HG02642 (cell line): Measurements from ENCODE around the gene SPOCK1.
"Not testable (repeated sequence)": the region's sequence is repeated elsewhere in the genome, so short reads cannot be mapped to it uniquely, and the experiment has no call there.

ENCODE experiments used
- ATAC-seq: cut with Tn5 transposase; IDR thresholded peaks from one replicate; pipeline ENCODE4 v1.9.1; 2021; ENCODE audit warnings: mild to moderate bottlenecking; ENCODE audit not compliant: unreplicated experiment, poor library complexity

The SPOCK1 gene

GRCh38 chr5:137019229-137019628, 479.9 kb downstream of the SPOCK1 start:
- no peak for ATAC-seq

- no peak for ATAC-seq
Observed at GRCh38 chr5:137016783-137017324, 482.3 kb downstream of the SPOCK1 start.

- ATAC-seq = no peak
Observed at GRCh38 chr5:137015540-137016116, 483.5 kb downstream of the SPOCK1 start.

- no peak for ATAC-seq
Observed at GRCh38 chr5:137014731-137015130, 484.4 kb downstream of the SPOCK1 start.

- no peak for ATAC-seq
Observed at GRCh38 chr5:137010226-137010625, 488.9 kb downstream of the SPOCK1 start.

GRCh38 chr5:137004279-137004678, 494.8 kb downstream of the SPOCK1 start:
- ATAC-seq = no peak

GRCh38 chr5:137001026-137001569, 498.0 kb downstream of the SPOCK1 start:
- ATAC-seq = no peak

GRCh38 chr5:136999787-137000186, 499.3 kb downstream of the SPOCK1 start:
- no peak for ATAC-seq

- no peak for ATAC-seq
Observed at GRCh38 chr5:136998854-136999357, 500.2 kb downstream of the SPOCK1 start.

- no peak for ATAC-seq
Observed at GRCh38 chr5:136994154-136994553, 505.0 kb downstream of the SPOCK1 start.

- ATAC-seq = no peak
Observed at GRCh38 chr5:136992796-136993489, 506.2 kb downstream of the SPOCK1 start.

GRCh38 chr5:136985785-136986475, 513.2 kb downstream of the SPOCK1 start:
- ATAC-seq = no peak

GRCh38 chr5:136984772-136985446, 514.2 kb downstream of the SPOCK1 start:
- no peak for ATAC-seq

GRCh38 chr5:136981936-136982335, 517.2 kb downstream of the SPOCK1 start:
- ATAC-seq = no peak

- ATAC-seq = no peak
Observed at GRCh38 chr5:136979131-136979530, 520.0 kb downstream of the SPOCK1 start.

GRCh38 chr5:136963504-136963903, 535.6 kb downstream of the SPOCK1 start:
- ATAC-seq = no peak

- no peak for ATAC-seq
Observed at GRCh38 chr5:136957428-136957827, 541.7 kb downstream of the SPOCK1 start.

GRCh38 chr5:136954142-136954541, 545.0 kb downstream of the SPOCK1 start:
- ATAC-seq = not testable (repeated sequence)

- ATAC-seq = not testable (repeated sequence)
Observed at GRCh38 chr5:136953346-136954069, 545.6 kb downstream of the SPOCK1 start.

GRCh38 chr5:136927571-136927970, 571.6 kb downstream of the SPOCK1 start:
- ATAC-seq = no peak
